Measurements from ENCODE around the gene ENTPD6. TPM values are rescaled to one million over a fixed set of nuclear protein-coding genes. Genes with fewer than 3 reads are reported as not detected.
A peak's percentile ranks its signal among the peaks of the same experiment; 100 is the strongest.

Gene ENTPD6
- polyA plus RNA-seq, 1 donor from 2014 or later = 26.9 TPM

- H3K4me3 Mint-ChIP-seq = no peak overlapping the region
Measured at GRCh38 chr20:25273541-25274358, 78.2 kb downstream of the ENTPD6 start.

GRCh38 chr20:25274481-25274880 lies 79.0 kb downstream of the ENTPD6 start:
- H3K9me3 Mint-ChIP-seq = no peaks in the 10 kb centered on the region
- no peak overlapping the region for H3K4me3 Mint-ChIP-seq
- H3K27me3 Mint-ChIP-seq = no peaks in the 10 kb centered on the region
- no peaks in the 10 kb centered on the region for H3K36me3 Mint-ChIP-seq
- no peaks in the 10 kb centered on the region for H3K4me1 Mint-ChIP-seq
- no peak overlapping the region for H3K27ac Mint-ChIP-seq

More at GRCh38 chr20:25273541-25274358, 78.2 kb downstream of the ENTPD6 start:
- Mint-ChIP-seq H3K4me1 (no peaks in the 10 kb centered on the region), H3K36me3 (no peaks in the 10 kb centered on the region), H3K27me3 (no peaks in the 10 kb centered on the region), H3K9me3 (no peaks in the 10 kb centered on the region), H3K27ac (no peak overlapping the region)

- peak overlapping the region in 1 of 4 donors; percentile 49 for H3K4me3 Mint-ChIP-seq
- H3K4me1 Mint-ChIP-seq = peaks cover 0 to 1% (median 0%) of the 10 kb centered on the region in 3 donors
- peak overlapping the region in 2 of 3 donors; percentile 49 to 78 for H3K27ac Mint-ChIP-seq
- H3K9me3 Mint-ChIP-seq = no peaks in the 10 kb centered on the region
- no peaks in the 10 kb centered on the region for H3K36me3 Mint-ChIP-seq
- no peaks in the 10 kb centered on the region for H3K27me3 Mint-ChIP-seq
Measured at GRCh38 chr20:25274891-25275812, 79.6 kb downstream of the ENTPD6 start.

DNA sequence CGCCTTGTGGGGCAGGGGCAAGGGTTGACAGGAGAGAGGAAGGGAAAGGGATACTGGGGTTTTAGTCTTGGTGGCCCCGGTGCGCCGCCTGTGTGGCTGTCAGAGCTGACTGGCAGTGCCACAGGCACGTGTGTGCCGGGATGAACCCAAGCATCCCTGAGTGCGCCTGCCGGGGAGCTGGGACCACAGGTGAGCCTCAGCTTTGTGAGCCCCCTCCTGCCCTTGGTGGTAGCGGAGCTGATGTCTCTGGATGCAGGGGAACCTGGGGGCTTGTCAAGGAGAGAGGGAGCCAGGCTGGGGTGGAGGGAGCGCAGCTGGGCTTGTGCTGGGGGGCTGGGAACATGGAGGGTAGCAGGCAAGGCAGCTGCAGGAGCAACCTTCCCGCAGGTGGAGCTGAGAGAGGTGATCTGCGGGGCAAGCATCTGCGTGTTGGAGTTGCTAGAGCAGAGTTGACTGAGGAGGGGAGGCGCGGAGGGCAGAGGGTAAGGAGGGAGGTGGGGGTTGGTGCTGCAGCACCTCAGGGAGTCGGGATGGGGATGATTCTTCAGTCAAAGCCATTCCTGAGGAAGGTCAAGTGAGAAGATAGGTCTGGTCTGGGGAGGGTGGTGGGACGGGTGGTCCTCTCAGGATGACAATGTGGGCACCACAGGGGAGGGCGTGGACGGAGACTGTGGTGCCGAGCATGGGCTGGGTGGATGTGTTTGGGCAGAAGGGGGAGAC lies 80.5 kb downstream of the ENTPD6 start:
- Mint-ChIP-seq H3K36me3 (no peaks in the 10 kb centered on the region), H3K4me1 (peaks cover 0 to 4% (median 0%) of the 10 kb centered on the region in 3 donors), H3K27ac (peak overlapping the region in 2 of 3 donors; percentile 49 to 78), H3K9me3 (no peaks in the 10 kb centered on the region), H3K4me3 (peak overlapping the region in 1 of 4 donors; percentile 49), H3K27me3 (no peaks in the 10 kb centered on the region)

Other genes with a start within 250 kb of the ENTPD6 start
- 22.8 TPM for gene CST7, start 246.4 kb upstream of the ENTPD6 start, polyA plus RNA-seq
- 42.0 TPM for gene APMAP, start 203.0 kb upstream of the ENTPD6 start, polyA plus RNA-seq
- 59.8 TPM for gene ACSS1, start 137.6 kb upstream of the ENTPD6 start, polyA plus RNA-seq
- not detected for gene VSX1, start 113.6 kb upstream of the ENTPD6 start, polyA plus RNA-seq
- gene PYGB, start 52.4 kb downstream of the ENTPD6 start, polyA plus RNA-seq = 27.6 TPM
- gene ABHD12, start 195.1 kb downstream of the ENTPD6 start, polyA plus RNA-seq = 20.3 TPM
- gene GINS1, start 212.0 kb downstream of the ENTPD6 start, polyA plus RNA-seq = 1.2 TPM